Activated T-cell treated with anti-CD3 and anti-CD28 coated beads, Interleukin-2, amount 50 U/mL, for 24 hours (primary cell): ENCODE measurements around the gene EEF1G.

ENCODE experiments used
- DNase-seq: peaks from one replicate; pipeline ENCODE4 v3.0.0-alpha.2; 2020
- H3K27ac Mint-ChIP-seq: 2 replicates; pipeline ENCODE4 v1.8.0; 2020; ENCODE audit warnings: mild to moderate bottlenecking, mixed read lengths
- H3K27me3 Mint-ChIP-seq: 2 replicates; pipeline ENCODE4 v1.8.0; 2020; ENCODE audit warnings: mixed read lengths
- H3K36me3 Mint-ChIP-seq: 2 replicates; pipeline ENCODE4 v1.8.0; 2020; ENCODE audit warnings: low read depth, mixed read lengths
- H3K4me1 Mint-ChIP-seq: 2 replicates; pipeline ENCODE4 v1.8.0; 2020; ENCODE audit warnings: low read depth, mixed read lengths
- H3K4me3 Mint-ChIP-seq: 2 replicates; pipeline ENCODE4 v1.8.0; 2020; ENCODE audit warnings: mild to moderate bottlenecking, moderate library complexity, mixed read lengths
- H3K9me3 Mint-ChIP-seq: 2 replicates; pipeline ENCODE4 v1.8.0; 2020; ENCODE audit warnings: mixed read lengths

Gene EEF1G

GRCh38 chr11:62536301-62536957, 37.3 kb downstream of the EEF1G start:
- H3K27ac Mint-ChIP-seq, result peak overlapping the region; percentile 52

GRCh38 chr11:62535802-62536201, 37.9 kb downstream of the EEF1G start:
- peaks cover 27% of the 10 kb centered on the region for H3K4me1 Mint-ChIP-seq
- peaks cover 47% of the 10 kb centered on the region for H3K36me3 Mint-ChIP-seq
- no peaks in the 10 kb centered on the region for H3K27me3 Mint-ChIP-seq
- H3K4me3 Mint-ChIP-seq, result no peak overlapping the region
- H3K9me3 Mint-ChIP-seq, result no peaks in the 10 kb centered on the region
- H3K27ac Mint-ChIP-seq, result no peak overlapping the region
- DNase-seq, result no peak

More at GRCh38 chr11:62536301-62536957, 37.3 kb downstream of the EEF1G start:
- Mint-ChIP-seq H3K4me1 (peaks cover 34% of the 10 kb centered on the region), H3K9me3 (no peaks in the 10 kb centered on the region), H3K4me3 (no peak overlapping the region), H3K27me3 (no peaks in the 10 kb centered on the region), H3K36me3 (peaks cover 41% of the 10 kb centered on the region)
- no peak for DNase-seq

- peaks cover 54% of the 10 kb centered on the region for H3K36me3 Mint-ChIP-seq
These were observed 38.7 kb downstream of the EEF1G start for GRCh38 chr11:62534779-62535545.

GRCh38 chr11:62532096-62532495, 41.6 kb downstream of the EEF1G start:
- H3K4me1 Mint-ChIP-seq, result peaks cover 2% of the 10 kb centered on the region
- H3K36me3 Mint-ChIP-seq, result peaks cover 81% of the 10 kb centered on the region
- peak overlapping the region; percentile 14 for H3K27ac Mint-ChIP-seq
- no peaks in the 10 kb centered on the region for H3K9me3 Mint-ChIP-seq
- no peaks in the 10 kb centered on the region for H3K27me3 Mint-ChIP-seq
- H3K4me3 Mint-ChIP-seq, result no peak overlapping the region
- DNase-seq, result no peak

More at GRCh38 chr11:62534779-62535545, 38.7 kb downstream of the EEF1G start:
- Mint-ChIP-seq H3K4me3 (no peak overlapping the region), H3K9me3 (no peaks in the 10 kb centered on the region), H3K27me3 (no peaks in the 10 kb centered on the region), H3K4me1 (peaks cover 21% of the 10 kb centered on the region), H3K27ac (no peak overlapping the region)
- no peak for DNase-seq

- no peak overlapping the region for H3K4me3 Mint-ChIP-seq
- no peaks in the 10 kb centered on the region for H3K27me3 Mint-ChIP-seq
- no peak overlapping the region for H3K27ac Mint-ChIP-seq
- peaks cover 57% of the 10 kb centered on the region for H3K36me3 Mint-ChIP-seq
- no peak for DNase-seq
- H3K9me3 Mint-ChIP-seq, result no peaks in the 10 kb centered on the region
- peaks cover 2% of the 10 kb centered on the region for H3K4me1 Mint-ChIP-seq
These were observed 56.8 kb downstream of the EEF1G start for GRCh38 chr11:62516736-62517371.

- Mint-ChIP-seq H3K9me3 (no peaks in the 10 kb centered on the region), H3K27ac (no peak overlapping the region), H3K4me3 (no peak overlapping the region), H3K4me1 (peaks cover 2% of the 10 kb centered on the region), H3K36me3 (peaks cover 32% of the 10 kb centered on the region), H3K27me3 (no peaks in the 10 kb centered on the region)
- no peak for DNase-seq
These were observed 59.5 kb downstream of the EEF1G start for GRCh38 chr11:62514151-62514550.

GRCh38 chr11:62513626-62514025, 60.1 kb downstream of the EEF1G start:
- H3K4me1 Mint-ChIP-seq, result peaks cover 2% of the 10 kb centered on the region
- no peak overlapping the region for H3K4me3 Mint-ChIP-seq
- no peak for DNase-seq
- no peaks in the 10 kb centered on the region for H3K9me3 Mint-ChIP-seq
- H3K36me3 Mint-ChIP-seq, result peaks cover 27% of the 10 kb centered on the region
- no peaks in the 10 kb centered on the region for H3K27me3 Mint-ChIP-seq
- H3K27ac Mint-ChIP-seq, result no peak overlapping the region

GRCh38 chr11:62512961-62513360, 60.7 kb downstream of the EEF1G start:
- Mint-ChIP-seq H3K36me3 (peaks cover 21% of the 10 kb centered on the region), H3K27me3 (no peaks in the 10 kb centered on the region), H3K4me3 (no peak overlapping the region), H3K4me1 (no peaks in the 10 kb centered on the region), H3K9me3 (no peaks in the 10 kb centered on the region), H3K27ac (no peak overlapping the region)
- no peak for DNase-seq
